Panc1 (cell line): Measurements from ENCODE around the gene GRIA4. TPM values are rescaled to one million over a fixed set of nuclear protein-coding genes. Genes with fewer than 3 reads are reported as not detected.

Experiments used
- ATAC-seq: fragments of 200-7000 bp; cut with Tn5 transposase; 2 replicates; pipeline ENCODE4 v1.9.1; 2020; ENCODE audit warnings: mild to moderate bottlenecking, moderate library complexity
- BruUV-seq: library from RNA; stranded (reverse); fragments of 400-500 nt; replicated peaks from 2 replicates; lab custom pipeline; 2021; lab: Mats Ljungman, UMichigan
- CTCF ChIA-PET: fragments of 300-600 bp; sonication (Branson Sonifier 250); formaldehyde crosslinking; loops from one replicate; lab custom pipeline; 2022; ENCODE audit warnings: antibody characterized with exemption; lab: Charles Lee
- POLR2A ChIA-PET: fragments of 300-600 bp; sonication (Branson Sonifier 250); formaldehyde crosslinking; loops from one replicate; lab custom pipeline; 2022; ENCODE audit warnings: antibody characterized with exemption; lab: Charles Lee
- DNase-seq: peaks from one replicate; pipeline ENCODE4 v3.0.0-alpha.2; 2010; ENCODE audit warnings: low read depth, low spot score
- H3K27ac ChIP-seq: 2 replicates; pipeline ENCODE4 v1.5.1; 2011; ENCODE audit warnings: mild to moderate bottlenecking, low read length, inconsistent platforms
- H3K27me3 ChIP-seq: fragments of 200-500 bp; sonication (Bioruptor generic); 2 replicates; pipeline ENCODE4 v1.6.0; 2014; ENCODE audit warnings: low read length, inconsistent platforms; ENCODE audit not compliant: control insufficient read depth, insufficient read depth
- H3K36me3 ChIP-seq: fragments of 200-500 bp; sonication (Bioruptor generic); 2 replicates; pipeline ENCODE4 v1.5.1; 2014; ENCODE audit warnings: inconsistent platforms, mild to moderate bottlenecking, low read length, moderate library complexity; ENCODE audit not compliant: control insufficient read depth, insufficient read depth
- H3K4me1 ChIP-seq: 2 replicates; pipeline ENCODE4 v1.5.1; 2011; ENCODE audit warnings: inconsistent platforms, mild to moderate bottlenecking, low read length, moderate library complexity; ENCODE audit not compliant: control insufficient read depth, insufficient read depth
- H3K4me3 ChIP-seq, 2 experiments: 2 replicates each; pipeline ENCODE4 v1.5.1; 2011 to 2012; ENCODE audit warnings: low read depth in 2 of 2, low read length in 2 of 2, mild to moderate bottlenecking in 2 of 2, inconsistent platforms in 1 of 2, moderate library complexity in 1 of 2
- H3K9me3 ChIP-seq: fragments of 200-500 bp; sonication (Bioruptor generic); 2 replicates; pipeline ENCODE4 v1.5.1; 2014; ENCODE audit warnings: low read depth, mild to moderate bottlenecking, inconsistent platforms, low read length, moderate library complexity; ENCODE audit not compliant: control insufficient read depth, insufficient read depth
- POLR2AphosphoS5 ChIP-seq: IDR thresholded peaks from 2 replicates; pipeline ENCODE4 v1.6.1; 2012; ENCODE audit warnings: mild to moderate bottlenecking, low read depth, low read length, moderate library complexity
- SIN3A ChIP-seq: IDR thresholded peaks from 2 replicates; pipeline ENCODE4 v1.6.1; 2012; ENCODE audit warnings: low read depth, mild to moderate bottlenecking, low read length, moderate library complexity, borderline replicate concordance; ENCODE audit not compliant: insufficient read depth
- TCF7L2 ChIP-seq: IDR thresholded peaks from 2 replicates; pipeline ENCODE4 v1.6.1; 2011; ENCODE audit warnings: mild to moderate bottlenecking, low read depth, low read length, inconsistent platforms
- in situ Hi-C: cut with HindIII; loops from 2 replicates; pipeline ENCODE4 v1.10.0; 2016; ENCODE audit warnings: low sequenced_read_pairs, low pct_unique_long_range_greater_than_20kb
- intact Hi-C: fragments of 100-400 bp; cut with micrococcal nuclease; formaldehyde crosslinking; loops from one replicate; pipeline ENCODE4 v1.10.0; 2022; ENCODE audit not compliant: unreplicated experiment
- total RNA-seq: library from RNA; stranded (reverse); gene quantifications from one replicate; pipeline ENCODE4 v1.2.1, GENCODE V29; 2021; ENCODE audit not compliant: unreplicated experiment
- TF ChIP-seq, protein P1 (sequence below), 2 experiments: IDR thresholded peaks; 2 replicates each; pipeline ENCODE4 v1.6.1; 2011 to 2012; ENCODE audit warnings: low read depth in 2 of 2, control low read depth in 1 of 2, low read length in 1 of 2, mild to moderate bottlenecking in 1 of 2, moderate library complexity in 1 of 2; ENCODE audit not compliant: insufficient read depth in 1 of 2
- TF ChIP-seq, protein P2 (sequence below): fragments of 450-650 bp; IDR thresholded peaks from 2 replicates; pipeline ENCODE4 v1.5.1; 2017; ENCODE audit warnings: mild to moderate bottlenecking

The GRIA4 gene
- total RNA-seq, 1 experiment from 2014 or later: not detected

DNA sequence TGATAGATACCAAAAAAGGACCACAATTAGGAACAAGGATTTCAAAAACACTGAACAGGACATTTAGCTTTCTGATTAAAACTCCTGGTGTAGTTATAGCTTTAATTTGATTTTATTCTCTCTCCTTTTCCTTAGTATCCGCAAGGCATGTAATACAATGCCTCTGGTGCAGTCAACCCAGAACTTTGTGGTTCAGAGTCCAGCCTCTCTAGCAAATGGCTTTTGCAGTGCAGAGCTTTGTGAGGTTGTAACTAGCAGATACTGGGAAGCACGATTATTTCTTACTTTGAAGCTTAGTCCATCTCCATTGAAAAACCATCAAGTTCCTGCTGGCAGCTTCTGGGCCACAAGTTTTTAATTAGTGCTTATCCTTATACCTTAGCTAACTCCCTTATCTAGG, 79.8 kb downstream of the GRIA4 start:
- in situ Hi-C loops: no loop called here
- Histone ChIP-seq H3K27me3 (no peaks in the 10 kb centered on the region), H3K4me1 (no peaks in the 10 kb centered on the region), H3K36me3 (no peaks in the 10 kb centered on the region), H3K9me3 (no peaks in the 10 kb centered on the region), H3K4me3 (no peak overlapping the region), H3K27ac (no peak overlapping the region)
- DNase-seq (no peak), ATAC-seq (no peak)
- no TSS peak for BruUV-seq
- no peak for TF ChIP-seq POLR2AphosphoS5
- TF ChIP-seq TCF7L2: no peak
- TF ChIP-seq, protein P1, sequence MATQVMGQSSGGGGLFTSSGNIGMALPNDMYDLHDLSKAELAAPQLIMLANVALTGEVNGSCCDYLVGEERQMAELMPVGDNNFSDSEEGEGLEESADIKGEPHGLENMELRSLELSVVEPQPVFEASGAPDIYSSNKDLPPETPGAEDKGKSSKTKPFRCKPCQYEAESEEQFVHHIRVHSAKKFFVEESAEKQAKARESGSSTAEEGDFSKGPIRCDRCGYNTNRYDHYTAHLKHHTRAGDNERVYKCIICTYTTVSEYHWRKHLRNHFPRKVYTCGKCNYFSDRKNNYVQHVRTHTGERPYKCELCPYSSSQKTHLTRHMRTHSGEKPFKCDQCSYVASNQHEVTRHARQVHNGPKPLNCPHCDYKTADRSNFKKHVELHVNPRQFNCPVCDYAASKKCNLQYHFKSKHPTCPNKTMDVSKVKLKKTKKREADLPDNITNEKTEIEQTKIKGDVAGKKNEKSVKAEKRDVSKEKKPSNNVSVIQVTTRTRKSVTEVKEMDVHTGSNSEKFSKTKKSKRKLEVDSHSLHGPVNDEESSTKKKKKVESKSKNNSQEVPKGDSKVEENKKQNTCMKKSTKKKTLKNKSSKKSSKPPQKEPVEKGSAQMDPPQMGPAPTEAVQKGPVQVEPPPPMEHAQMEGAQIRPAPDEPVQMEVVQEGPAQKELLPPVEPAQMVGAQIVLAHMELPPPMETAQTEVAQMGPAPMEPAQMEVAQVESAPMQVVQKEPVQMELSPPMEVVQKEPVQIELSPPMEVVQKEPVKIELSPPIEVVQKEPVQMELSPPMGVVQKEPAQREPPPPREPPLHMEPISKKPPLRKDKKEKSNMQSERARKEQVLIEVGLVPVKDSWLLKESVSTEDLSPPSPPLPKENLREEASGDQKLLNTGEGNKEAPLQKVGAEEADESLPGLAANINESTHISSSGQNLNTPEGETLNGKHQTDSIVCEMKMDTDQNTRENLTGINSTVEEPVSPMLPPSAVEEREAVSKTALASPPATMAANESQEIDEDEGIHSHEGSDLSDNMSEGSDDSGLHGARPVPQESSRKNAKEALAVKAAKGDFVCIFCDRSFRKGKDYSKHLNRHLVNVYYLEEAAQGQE (IDR thresholded peaks at IDR 0.05; ENCODE audit: insufficient read depth in 1 of 2, low read depth in 2 of 2, low read length in 1 of 2): no peak
- no peak for TF ChIP-seq SIN3A
- TF ChIP-seq, protein P2, sequence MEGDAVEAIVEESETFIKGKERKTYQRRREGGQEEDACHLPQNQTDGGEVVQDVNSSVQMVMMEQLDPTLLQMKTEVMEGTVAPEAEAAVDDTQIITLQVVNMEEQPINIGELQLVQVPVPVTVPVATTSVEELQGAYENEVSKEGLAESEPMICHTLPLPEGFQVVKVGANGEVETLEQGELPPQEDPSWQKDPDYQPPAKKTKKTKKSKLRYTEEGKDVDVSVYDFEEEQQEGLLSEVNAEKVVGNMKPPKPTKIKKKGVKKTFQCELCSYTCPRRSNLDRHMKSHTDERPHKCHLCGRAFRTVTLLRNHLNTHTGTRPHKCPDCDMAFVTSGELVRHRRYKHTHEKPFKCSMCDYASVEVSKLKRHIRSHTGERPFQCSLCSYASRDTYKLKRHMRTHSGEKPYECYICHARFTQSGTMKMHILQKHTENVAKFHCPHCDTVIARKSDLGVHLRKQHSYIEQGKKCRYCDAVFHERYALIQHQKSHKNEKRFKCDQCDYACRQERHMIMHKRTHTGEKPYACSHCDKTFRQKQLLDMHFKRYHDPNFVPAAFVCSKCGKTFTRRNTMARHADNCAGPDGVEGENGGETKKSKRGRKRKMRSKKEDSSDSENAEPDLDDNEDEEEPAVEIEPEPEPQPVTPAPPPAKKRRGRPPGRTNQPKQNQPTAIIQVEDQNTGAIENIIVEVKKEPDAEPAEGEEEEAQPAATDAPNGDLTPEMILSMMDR: no peak
- ChIA-PET CTCF (no interaction called here), POLR2A (no interaction called here)
- intact Hi-C loops: no loop called here

DNA sequence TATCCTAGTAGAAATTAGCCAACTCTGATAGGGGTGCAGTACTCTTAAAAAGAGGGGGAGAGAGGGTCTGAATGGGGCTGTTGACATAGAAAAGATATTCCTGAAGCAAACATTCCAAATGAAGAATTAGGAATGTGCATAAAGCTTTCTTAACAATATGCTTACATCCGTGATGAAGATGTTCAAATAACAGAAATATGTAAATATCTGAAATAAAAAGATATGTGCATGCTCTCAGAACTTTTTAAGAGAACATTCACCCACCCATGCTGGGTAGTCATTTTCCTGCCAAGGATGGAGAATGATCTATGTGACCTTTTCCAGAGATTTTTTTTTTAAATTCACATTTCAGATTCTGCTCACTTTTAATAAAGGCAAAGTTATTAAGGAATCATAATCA, 80.6 kb downstream of the GRIA4 start:
- no peak for DNase-seq
- no peak overlapping the region for H3K4me3 ChIP-seq
- no peaks in the 10 kb centered on the region for H3K27me3 ChIP-seq
- in situ Hi-C loops (no loop called here), intact Hi-C loops (no loop called here)
- TF ChIP-seq, protein P1 (IDR thresholded peaks at IDR 0.05; ENCODE audit: insufficient read depth in 1 of 2, low read depth in 2 of 2, low read length in 1 of 2): no peak
- TF ChIP-seq POLR2AphosphoS5: no peak
- TF ChIP-seq, protein P2: no peak
- no peak for TF ChIP-seq SIN3A
- no peak for TF ChIP-seq TCF7L2
- ChIA-PET CTCF (no interaction called here), POLR2A (no interaction called here)
- no peaks in the 10 kb centered on the region for H3K4me1 ChIP-seq
- no TSS peak for BruUV-seq
- H3K9me3 ChIP-seq: no peaks in the 10 kb centered on the region
- H3K36me3 ChIP-seq: no peaks in the 10 kb centered on the region
- ATAC-seq: no peak
- H3K27ac ChIP-seq: no peak overlapping the region
